Endodermal cell (in vitro differentiated cells): ENCODE data around the gene PPP2R2C. TPM values are rescaled to one million over a fixed set of nuclear protein-coding genes. Genes with fewer than 3 reads are reported as not detected.

ENCODE experiments used
- DNase-seq: peaks from one replicate; pipeline ENCODE4 v3.0.0-alpha.2; 2017
- H3K27ac ChIP-seq: 2 replicates; pipeline ENCODE4 v1.5.1; 2013; ENCODE audit warnings: mild to moderate bottlenecking, low read depth, low read length, moderate library complexity
- H3K27me3 ChIP-seq: 2 replicates; pipeline ENCODE4 v1.6.1; 2013; ENCODE audit warnings: mild to moderate bottlenecking, low read length, moderate library complexity; ENCODE audit not compliant: insufficient read depth, control insufficient read depth, poor library complexity, severe bottlenecking
- H3K36me3 ChIP-seq: 2 replicates; pipeline ENCODE4 v1.7.0; 2013; ENCODE audit warnings: mild to moderate bottlenecking, low read length, moderate library complexity; ENCODE audit not compliant: control insufficient read depth, insufficient read depth
- H3K4me1 ChIP-seq: one replicate; pipeline ENCODE4 v1.7.0; 2013; ENCODE audit warnings: low read length; ENCODE audit not compliant: control insufficient read depth, insufficient read depth
- H3K4me3 ChIP-seq: 2 replicates; pipeline ENCODE4 v1.5.1; 2013; ENCODE audit warnings: mild to moderate bottlenecking, low read length, moderate library complexity
- H3K9ac ChIP-seq: 2 replicates; pipeline ENCODE4 v1.6.1; 2013; ENCODE audit warnings: mild to moderate bottlenecking, low read length, moderate library complexity; ENCODE audit not compliant: poor library complexity, severe bottlenecking; ENCODE audit errors: extremely low read depth
- H3K9me3 ChIP-seq: 2 replicates; pipeline ENCODE4 v1.6.1; 2013; ENCODE audit warnings: mild to moderate bottlenecking, low read length, moderate library complexity; ENCODE audit not compliant: control insufficient read depth
- H3K27ac Mint-ChIP-seq: 2 replicates; pipeline ENCODE4 v1.8.0; 2020; ENCODE audit warnings: mixed read lengths
- H3K27me3 Mint-ChIP-seq: 2 replicates; pipeline ENCODE4 v1.8.0; 2021; ENCODE audit warnings: mild to moderate bottlenecking, mixed read lengths; ENCODE audit not compliant: insufficient read depth
- H3K36me3 Mint-ChIP-seq: 2 replicates; pipeline ENCODE4 v1.8.0; 2020; ENCODE audit warnings: low read depth, mixed read lengths
- H3K4me1 Mint-ChIP-seq: 2 replicates; pipeline ENCODE4 v1.8.0; 2020; ENCODE audit warnings: mixed read lengths
- H3K4me3 Mint-ChIP-seq: 2 replicates; pipeline ENCODE4 v1.8.0; 2020; ENCODE audit warnings: mild to moderate bottlenecking, moderate library complexity, mixed read lengths
- H3K9me3 Mint-ChIP-seq: 2 replicates; pipeline ENCODE4 v1.8.0; 2020; ENCODE audit warnings: mild to moderate bottlenecking, mixed read lengths
- CTCF ChIP-seq: fragments of 200-600 bp; sonication (generic); conservative IDR thresholded peaks from 2 replicates; pipeline ENCODE4 v1.5.0; 2021; ENCODE audit warnings: antibody characterized with exemption, mild to moderate bottlenecking
- WGBS, 2 experiments: methylation state at CpG; one replicate each; pipeline versions ENCODE4 v1.1.5 to v1.1.7; 2013; ENCODE audit warnings: missing lambda C conversion rate in 2 of 2, mixed read lengths in 1 of 2; ENCODE audit not compliant: insufficient coverage in 1 of 2, insufficient read length in 1 of 2; 5-methylcytosine and 5-hydroxymethylcytosine counted together
- total RNA-seq, 2 donors: library from RNA; stranded (reverse); fragmentation: NEBNext Ultra II Directional in 1 of 2; extraction: Animal tissue kit (Norgen Biotek cat#: 25700) in 1 of 2; gene quantifications; 2 replicates in 1 of 2; 3 replicates in 1 of 2; pipeline ENCODE4 v1.2.1, GENCODE V29; 2021

PPP2R2C gene
- total RNA-seq, 2 donors from 2014 or later = 4.4 to 19.2 TPM

DNA sequence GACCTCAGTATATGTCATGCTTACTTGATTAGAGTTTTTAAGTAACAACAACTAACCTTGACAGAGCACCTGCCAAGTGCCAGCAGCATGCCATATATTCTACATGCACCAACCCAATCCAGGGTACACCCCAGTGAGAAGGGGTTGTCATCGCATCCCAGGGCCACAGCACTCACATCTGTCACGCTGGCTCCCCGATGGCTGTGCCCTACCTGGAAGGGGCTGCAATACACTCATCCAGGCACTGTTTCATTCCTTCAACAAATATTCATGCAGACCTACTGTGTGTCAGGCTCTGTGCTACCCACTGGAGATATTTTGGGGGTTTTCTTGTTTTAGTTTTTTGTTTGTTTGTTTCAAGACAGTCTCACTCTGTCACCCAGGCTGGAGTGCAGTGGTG is 49.5 kb downstream of the PPP2R2C start:
- H3K4me1 ChIP-seq = no peaks in the 10 kb centered on the region
- H3K27ac Mint-ChIP-seq = no peak overlapping the region
- H3K9me3 Mint-ChIP-seq = no peaks in the 10 kb centered on the region
- DNase-seq = no peak
- no peak overlapping the region for H3K4me3 Mint-ChIP-seq
- H3K9ac ChIP-seq = no peak overlapping the region
- no peak overlapping the region for H3K27ac ChIP-seq
- H3K9me3 ChIP-seq = no peaks in the 10 kb centered on the region
- no peaks in the 10 kb centered on the region for H3K27me3 ChIP-seq
- H3K36me3 Mint-ChIP-seq = peaks cover 4% of the 10 kb centered on the region
- 92 to 94% methylated on average over 2 to 3 of the region's 3 CpGs for WGBS, 2 experiments
- no peaks in the 10 kb centered on the region for H3K4me1 Mint-ChIP-seq
- H3K36me3 ChIP-seq = no peaks in the 10 kb centered on the region
- no peak for TF ChIP-seq CTCF
- H3K4me3 ChIP-seq = no peak overlapping the region
- H3K27me3 Mint-ChIP-seq = no peaks in the 10 kb centered on the region

- no peak overlapping the region for H3K4me3 ChIP-seq
- Mint-ChIP-seq H3K36me3 (peaks cover 4% of the 10 kb centered on the region), H3K4me1 (no peaks in the 10 kb centered on the region), H3K9me3 (no peaks in the 10 kb centered on the region), H3K4me3 (no peak overlapping the region), H3K27ac (no peak overlapping the region), H3K27me3 (no peaks in the 10 kb centered on the region)
- H3K4me1 ChIP-seq = no peaks in the 10 kb centered on the region
- H3K27me3 ChIP-seq = no peaks in the 10 kb centered on the region
- TF ChIP-seq CTCF = no peak
- H3K27ac ChIP-seq = no peak overlapping the region
- no peak overlapping the region for H3K9ac ChIP-seq
- 96 to 98% methylated on average over 8 to 9 of the region's 9 CpGs for WGBS, 2 experiments
- H3K9me3 ChIP-seq = no peaks in the 10 kb centered on the region
- no peaks in the 10 kb centered on the region for H3K36me3 ChIP-seq
- DNase-seq = no peak
These were observed 50.3 kb downstream of the PPP2R2C start for GRCh38 chr4:6422105-6422504.

GRCh38 chr4:6421397-6421796 is 51.0 kb downstream of the PPP2R2C start:
- no peak overlapping the region for H3K27ac Mint-ChIP-seq
- DNase-seq = no peak

More at GRCh38 chr4:6421397-6421796, 51.0 kb downstream of the PPP2R2C start:
- Mint-ChIP-seq H3K27me3 (no peaks in the 10 kb centered on the region), H3K4me3 (no peak overlapping the region), H3K4me1 (no peaks in the 10 kb centered on the region), H3K36me3 (peaks cover 4% of the 10 kb centered on the region), H3K9me3 (no peaks in the 10 kb centered on the region)
- Histone ChIP-seq H3K36me3 (no peaks in the 10 kb centered on the region), H3K4me3 (no peak overlapping the region), H3K9ac (no peak overlapping the region), H3K9me3 (no peaks in the 10 kb centered on the region), H3K4me1 (no peaks in the 10 kb centered on the region), H3K27me3 (no peaks in the 10 kb centered on the region), H3K27ac (no peak overlapping the region)
- 96 to 97% methylated on average over 18 of the region's 18 CpGs for WGBS, 2 experiments
- no peak for TF ChIP-seq CTCF
